ENCODE measurements around the gene CFB.
"Not testable (repeated sequence)": the region's sequence is repeated elsewhere in the genome, so short reads cannot be mapped to it uniquely, and the experiment has no call there.

CFB gene

DNA sequence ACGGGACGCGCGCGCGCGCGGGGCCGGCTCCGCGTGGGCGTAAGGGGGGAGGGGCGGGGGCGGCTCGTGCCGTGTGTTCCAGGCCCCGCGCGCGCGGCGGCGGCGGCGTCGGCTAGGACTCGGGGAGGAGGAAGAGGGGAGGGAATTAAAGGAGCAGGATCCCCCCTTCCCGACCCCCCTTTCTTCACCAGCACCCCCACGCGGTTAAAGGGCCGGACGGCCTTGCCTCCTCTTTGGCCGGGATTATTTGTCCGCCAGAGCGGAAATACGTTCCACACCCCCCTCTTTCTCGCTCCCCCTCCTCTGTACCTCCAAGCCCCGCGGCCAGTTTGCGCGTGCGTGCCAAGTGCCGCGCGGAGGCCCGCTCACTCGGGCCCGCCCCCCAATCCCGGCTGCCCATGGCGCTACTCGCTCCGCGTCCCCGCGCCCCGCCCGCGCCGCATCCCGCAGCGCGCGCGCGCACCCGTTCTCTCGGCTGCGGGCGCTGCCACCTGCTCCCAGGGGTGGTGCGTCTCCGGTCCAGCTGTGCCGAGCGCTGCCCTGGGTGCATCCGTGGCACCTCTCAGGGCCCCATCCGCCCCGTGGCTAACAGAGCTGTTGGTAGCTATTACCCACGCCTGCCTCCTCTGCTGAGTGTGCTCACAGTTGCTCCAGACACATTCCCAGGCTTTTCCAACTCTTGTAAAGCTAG lies 43.8 kb upstream of the CFB start, which contains the start of gene ZBTB12:
Gene ZBTB12, minus strand, starts transcription at position 134 of the 691 bp plus-strand sequence. CDS start 781 bp downstream, outside the sequence.
- peaks cover 19% of the 10 kb centered on the region for H3K4me1 ChIP-seq (ENCODE audit: control insufficient read depth, insufficient read depth, low read length)
- H3K36me3 ChIP-seq (ENCODE audit: insufficient read depth, low read length), result no peaks in the 10 kb centered on the region
- H3K27me3 ChIP-seq (ENCODE audit: control insufficient read depth, insufficient read depth, low read length), result peaks cover 5% of the 10 kb centered on the region
- H3K4me2 ChIP-seq (ENCODE audit: low read length), result peak within 1 kb of the TSS; percentile 90
- peak within 1 kb of the TSS; percentile 77 for H3K4me3 ChIP-seq (ENCODE audit: low read length)
- no peaks in the 10 kb centered on the region for H3K9me3 ChIP-seq (replicated peaks; ENCODE audit: low read length)
- H3K9ac ChIP-seq (ENCODE audit: low read depth, low read length), result peak within 1 kb of the TSS; percentile 74

DNA sequence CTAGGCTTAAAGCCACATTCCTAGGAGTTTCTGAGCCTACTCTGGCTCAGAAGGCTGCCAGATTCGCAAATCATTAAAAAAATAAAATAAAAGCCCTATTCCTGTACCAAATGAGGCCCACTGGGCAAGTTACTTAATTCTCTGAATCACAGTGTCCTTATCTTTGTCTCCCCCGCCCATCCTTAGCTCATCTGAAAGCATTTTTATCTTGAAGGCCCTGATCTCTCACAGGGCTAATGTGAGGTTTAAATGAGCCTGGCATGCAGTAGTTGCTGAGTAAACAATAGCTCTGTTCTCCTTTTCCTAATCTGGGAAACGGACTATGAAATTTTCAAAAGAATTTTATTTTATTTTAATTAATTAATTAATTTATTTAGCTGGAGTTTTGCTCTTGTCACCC lies 41.9 kb upstream of the CFB start:
- no peak overlapping the region for H3K4me2 ChIP-seq (ENCODE audit: low read length)
- no peak overlapping the region for H3K4me3 ChIP-seq (ENCODE audit: low read length)
- no peak overlapping the region for H3K9ac ChIP-seq (ENCODE audit: low read depth, low read length)
- peaks cover 5% of the 10 kb centered on the region for H3K27me3 ChIP-seq (ENCODE audit: control insufficient read depth, insufficient read depth, low read length)
- H3K9me3 ChIP-seq (replicated peaks; ENCODE audit: low read length), result no peaks in the 10 kb centered on the region
- peaks cover 25% of the 10 kb centered on the region for H3K4me1 ChIP-seq (ENCODE audit: control insufficient read depth, insufficient read depth, low read length)
- H3K36me3 ChIP-seq (ENCODE audit: insufficient read depth, low read length), result no peaks in the 10 kb centered on the region

DNA sequence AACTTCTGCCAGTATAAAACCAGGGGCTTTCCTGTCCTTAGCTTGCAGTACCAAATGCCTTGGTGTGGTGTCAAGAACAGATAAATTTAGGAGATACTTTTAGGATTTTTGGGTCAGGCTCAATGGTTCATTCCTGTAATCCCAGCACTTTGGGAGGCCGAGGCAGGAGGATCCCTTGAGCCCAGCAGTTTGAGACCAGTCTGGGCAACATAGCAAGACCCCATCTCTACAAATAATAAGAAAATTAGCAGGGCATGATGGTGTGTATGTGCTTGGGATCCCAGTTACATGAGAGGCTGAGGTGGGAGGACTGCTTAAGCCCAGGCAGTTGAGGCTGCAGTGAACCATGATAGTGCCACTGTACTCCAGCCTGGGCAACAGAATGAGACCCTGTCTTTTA lies 40.9 kb upstream of the CFB start:
- H3K4me1 ChIP-seq (ENCODE audit: control insufficient read depth, insufficient read depth, low read length), result peaks cover 35% of the 10 kb centered on the region
- no peak overlapping the region for H3K9ac ChIP-seq (ENCODE audit: low read depth, low read length)
- H3K4me2 ChIP-seq (ENCODE audit: low read length), result no peak overlapping the region
- peaks cover 5% of the 10 kb centered on the region for H3K27me3 ChIP-seq (ENCODE audit: control insufficient read depth, insufficient read depth, low read length)
- H3K9me3 ChIP-seq (replicated peaks; ENCODE audit: low read length), result no peaks in the 10 kb centered on the region
- H3K4me3 ChIP-seq (ENCODE audit: low read length), result no peak overlapping the region
- no peaks in the 10 kb centered on the region for H3K36me3 ChIP-seq (ENCODE audit: insufficient read depth, low read length)

DNA sequence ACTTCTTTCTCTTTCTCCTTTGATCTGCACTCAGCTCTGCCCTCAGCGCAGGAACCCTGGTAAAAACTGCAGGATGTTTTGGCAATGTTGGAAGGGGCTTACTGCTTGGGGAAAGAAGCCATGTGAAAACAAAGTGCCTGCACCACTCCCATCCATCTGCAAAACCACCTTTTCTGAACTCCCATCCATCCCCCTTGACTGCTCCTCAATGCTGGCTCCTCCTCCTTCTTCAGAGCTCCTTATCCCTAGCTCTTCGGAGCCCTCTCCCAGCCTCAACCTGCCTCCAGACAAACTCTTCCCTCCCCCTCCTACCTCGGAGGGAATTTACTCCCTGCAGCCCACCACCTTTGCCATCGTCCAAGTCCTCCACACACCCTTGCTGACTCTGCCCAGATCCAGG lies 39.8 kb upstream of the CFB start:
- no peak overlapping the region for H3K4me2 ChIP-seq (ENCODE audit: low read length)
- H3K9ac ChIP-seq (ENCODE audit: low read depth, low read length), result no peak overlapping the region
- no peaks in the 10 kb centered on the region for H3K9me3 ChIP-seq (replicated peaks; ENCODE audit: low read length)
- H3K4me1 ChIP-seq (ENCODE audit: control insufficient read depth, insufficient read depth, low read length), result peaks cover 38% of the 10 kb centered on the region
- H3K4me3 ChIP-seq (ENCODE audit: low read length), result no peak overlapping the region
- H3K27me3 ChIP-seq (ENCODE audit: control insufficient read depth, insufficient read depth, low read length), result peaks cover 5% of the 10 kb centered on the region
- H3K36me3 ChIP-seq (ENCODE audit: insufficient read depth, low read length), result no peaks in the 10 kb centered on the region

DNA sequence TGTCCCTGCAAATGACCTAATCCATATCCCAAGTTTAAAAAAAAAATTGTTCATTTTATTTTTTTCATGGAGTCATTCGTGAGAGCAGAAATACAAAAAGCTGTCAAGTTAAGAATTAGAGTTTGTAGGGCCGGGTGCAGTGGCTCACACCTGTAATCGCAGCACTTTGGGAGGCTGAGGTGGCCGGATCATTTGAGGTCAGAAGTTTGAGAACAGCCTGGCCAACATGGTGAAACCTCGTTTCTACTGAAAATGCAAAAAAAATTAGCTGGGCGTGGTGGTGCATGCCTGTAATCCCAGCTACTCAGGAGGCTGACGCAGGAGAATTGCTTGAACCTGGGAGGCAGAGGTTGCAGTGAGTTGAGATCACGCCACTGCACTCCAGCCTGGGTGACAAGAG lies 39.2 kb upstream of the CFB start:
- not testable (repeated sequence) for H3K36me3 ChIP-seq (ENCODE audit: insufficient read depth, low read length); H3K9ac ChIP-seq (ENCODE audit: low read depth, low read length); H3K27me3 ChIP-seq (ENCODE audit: control insufficient read depth, insufficient read depth, low read length); H3K4me3 ChIP-seq (ENCODE audit: low read length); H3K4me2 ChIP-seq (ENCODE audit: low read length); H3K9me3 ChIP-seq (replicated peaks; ENCODE audit: low read length)
- peaks cover 38% of the 10 kb centered on the region for H3K4me1 ChIP-seq (ENCODE audit: control insufficient read depth, insufficient read depth, low read length)

DNA sequence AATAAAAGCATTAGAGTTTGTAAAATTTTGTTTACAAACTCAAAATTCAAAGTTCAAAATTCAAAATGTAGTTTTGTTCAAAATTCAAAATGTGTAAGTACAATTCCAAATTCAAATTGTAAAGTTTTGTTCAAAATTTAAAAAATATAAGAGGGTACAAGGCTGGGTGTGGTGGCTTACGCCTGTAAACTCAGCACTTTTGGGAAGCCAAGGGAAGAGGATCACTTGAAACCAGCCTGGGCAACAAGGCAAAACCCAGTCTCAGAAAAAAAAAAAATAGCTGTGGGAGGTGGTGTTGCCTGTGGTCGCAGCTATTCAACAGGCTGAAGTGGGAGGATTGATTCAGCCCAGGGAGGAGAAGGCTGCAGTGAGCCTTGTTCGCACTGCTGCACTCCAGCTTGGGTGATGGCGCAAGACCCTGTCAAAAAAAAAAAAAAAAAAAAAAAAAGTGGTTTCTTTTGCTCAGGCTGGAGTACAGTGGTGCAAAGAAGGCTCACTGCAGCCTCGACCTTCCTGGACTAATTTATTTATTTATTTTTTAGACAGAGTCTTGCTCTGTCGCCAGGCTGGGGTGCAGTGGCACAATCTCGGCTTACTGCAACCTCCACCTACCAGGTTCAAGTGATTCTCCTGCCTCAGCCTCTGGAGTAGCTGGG lies 38.6 kb upstream of the CFB start:
- peaks cover 42% of the 10 kb centered on the region for H3K4me1 ChIP-seq (ENCODE audit: control insufficient read depth, insufficient read depth, low read length)
- H3K9me3 ChIP-seq (replicated peaks; ENCODE audit: low read length), result no peaks in the 10 kb centered on the region
- peaks cover 5% of the 10 kb centered on the region for H3K27me3 ChIP-seq (ENCODE audit: control insufficient read depth, insufficient read depth, low read length)
- no peak overlapping the region for H3K4me3 ChIP-seq (ENCODE audit: low read length)
- no peak overlapping the region for H3K9ac ChIP-seq (ENCODE audit: low read depth, low read length)
- no peaks in the 10 kb centered on the region for H3K36me3 ChIP-seq (ENCODE audit: insufficient read depth, low read length)
- H3K4me2 ChIP-seq (ENCODE audit: low read length), result no peak overlapping the region

DNA sequence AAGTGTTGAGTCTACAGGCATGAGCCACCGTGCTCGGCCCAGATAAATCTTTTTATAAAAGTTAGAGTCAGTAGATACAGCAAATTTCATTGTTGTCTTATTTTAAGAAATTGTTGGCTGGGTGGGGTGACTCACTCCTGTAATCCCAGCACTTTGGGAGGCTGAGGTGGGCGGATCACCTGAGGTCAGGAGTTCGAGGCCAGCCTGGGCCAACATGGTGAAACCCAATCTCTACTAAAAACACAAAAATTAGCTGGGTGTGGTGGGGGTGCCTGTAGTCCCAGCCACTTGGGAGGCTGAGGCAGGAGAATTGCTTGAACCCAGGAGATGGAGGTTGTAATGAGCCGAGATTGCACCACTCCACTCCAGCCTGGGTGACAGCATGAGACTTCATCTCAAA lies 37.6 kb upstream of the CFB start:
- not testable (repeated sequence) for H3K9me3 ChIP-seq (replicated peaks; ENCODE audit: low read length); H3K36me3 ChIP-seq (ENCODE audit: insufficient read depth, low read length); H3K27me3 ChIP-seq (ENCODE audit: control insufficient read depth, insufficient read depth, low read length); H3K4me2 ChIP-seq (ENCODE audit: low read length); H3K4me3 ChIP-seq (ENCODE audit: low read length); H3K9ac ChIP-seq (ENCODE audit: low read depth, low read length)
- H3K4me1 ChIP-seq (ENCODE audit: control insufficient read depth, insufficient read depth, low read length), result peaks cover 35% of the 10 kb centered on the region

DNA sequence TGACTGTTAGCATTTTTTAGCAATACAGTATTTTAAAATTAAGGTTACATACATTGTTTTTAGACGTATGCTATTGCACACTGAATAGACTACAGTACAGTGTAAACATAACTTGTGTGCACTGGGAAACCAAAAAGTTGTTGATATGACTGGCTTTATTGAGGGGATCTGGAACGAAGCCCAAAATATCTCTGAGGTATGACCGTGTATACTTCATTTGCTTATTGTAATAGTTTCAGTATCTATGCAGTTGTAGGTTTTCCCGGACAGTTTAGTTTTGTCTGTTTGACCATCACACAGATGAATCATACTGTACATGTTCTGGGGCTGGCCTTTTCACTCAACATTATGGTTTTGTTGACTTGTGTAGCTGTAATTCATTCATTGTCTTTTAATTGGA lies 37.1 kb upstream of the CFB start:
- H3K9ac ChIP-seq (ENCODE audit: low read depth, low read length), result no peak overlapping the region
- no peak overlapping the region for H3K4me2 ChIP-seq (ENCODE audit: low read length)
- H3K4me1 ChIP-seq (ENCODE audit: control insufficient read depth, insufficient read depth, low read length), result peaks cover 35% of the 10 kb centered on the region
- H3K9me3 ChIP-seq (replicated peaks; ENCODE audit: low read length), result no peaks in the 10 kb centered on the region
- peaks cover 5% of the 10 kb centered on the region for H3K27me3 ChIP-seq (ENCODE audit: control insufficient read depth, insufficient read depth, low read length)
- H3K36me3 ChIP-seq (ENCODE audit: insufficient read depth, low read length), result no peaks in the 10 kb centered on the region
- no peak overlapping the region for H3K4me3 ChIP-seq (ENCODE audit: low read length)

DNA sequence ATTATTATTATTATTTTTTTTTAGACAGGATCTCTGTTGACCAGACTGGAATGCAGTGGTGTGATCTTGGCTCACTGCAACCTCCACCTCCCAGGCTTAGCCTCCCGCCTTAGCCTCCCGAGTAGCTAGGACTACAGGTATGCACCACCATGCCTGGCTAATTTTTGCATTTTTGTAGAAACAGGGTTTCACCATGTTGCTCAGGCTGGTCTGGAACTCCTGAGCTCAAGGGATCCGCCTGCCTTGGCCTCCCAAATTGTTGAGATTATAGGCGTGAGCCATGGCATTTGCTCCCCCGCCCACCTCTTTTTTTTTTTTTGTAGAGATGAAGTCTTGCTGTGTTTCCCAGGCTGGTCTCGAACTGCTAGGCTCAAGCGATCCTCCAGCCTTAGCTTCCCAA lies 36.6 kb upstream of the CFB start:
- H3K9ac ChIP-seq (ENCODE audit: low read depth, low read length); H3K9me3 ChIP-seq (replicated peaks; ENCODE audit: low read length); H3K4me3 ChIP-seq (ENCODE audit: low read length); H3K27me3 ChIP-seq (ENCODE audit: control insufficient read depth, insufficient read depth, low read length); H3K36me3 ChIP-seq (ENCODE audit: insufficient read depth, low read length); H3K4me2 ChIP-seq (ENCODE audit: low read length): not testable (repeated sequence)
- peaks cover 35% of the 10 kb centered on the region for H3K4me1 ChIP-seq (ENCODE audit: control insufficient read depth, insufficient read depth, low read length)

DNA sequence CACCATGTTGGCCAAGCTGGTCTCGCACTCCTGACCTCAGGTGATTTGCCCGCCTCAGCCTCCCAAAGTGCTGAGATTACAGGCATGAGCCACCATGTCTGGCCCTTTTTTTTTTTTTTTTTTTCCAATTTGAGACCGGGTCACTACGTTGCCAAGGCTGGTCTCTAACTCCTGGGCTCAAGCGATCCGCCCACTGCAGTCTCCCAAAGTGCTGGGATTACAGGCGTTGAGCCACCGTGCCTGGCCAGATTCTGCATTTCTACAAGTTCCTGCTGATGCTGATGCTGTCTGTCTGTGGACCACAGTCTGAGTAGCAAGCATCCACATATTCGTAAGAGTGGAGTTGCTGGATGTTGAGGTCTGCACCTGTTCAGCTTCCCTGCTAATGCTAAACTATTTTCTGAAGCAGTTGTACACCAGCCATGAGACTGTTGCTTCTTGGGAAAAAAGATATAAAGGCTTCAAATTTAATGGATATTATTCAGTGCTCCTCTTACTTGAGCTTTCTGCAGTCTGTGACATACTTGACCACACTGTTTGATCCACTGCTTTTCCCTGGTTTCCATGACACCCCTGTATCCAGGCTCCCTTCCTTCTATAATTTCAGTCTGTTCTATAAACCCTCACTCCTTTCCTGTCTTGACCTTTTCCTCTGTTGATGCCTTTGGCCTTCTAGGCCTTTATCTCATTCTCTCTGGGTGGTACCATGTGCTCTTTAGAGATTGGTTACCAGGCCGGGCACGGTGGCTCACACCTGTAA lies 33.9 kb upstream of the CFB start:
- Histone ChIP-seq H3K4me2 (ENCODE audit: low read length) (no peak overlapping the region), H3K9ac (ENCODE audit: low read depth, low read length) (no peak overlapping the region), H3K27me3 (ENCODE audit: control insufficient read depth, insufficient read depth, low read length) (no peaks in the 10 kb centered on the region), H3K4me1 (ENCODE audit: control insufficient read depth, insufficient read depth, low read length) (peaks cover 35% of the 10 kb centered on the region), H3K4me3 (ENCODE audit: low read length) (no peak overlapping the region), H3K36me3 (ENCODE audit: insufficient read depth, low read length) (no peaks in the 10 kb centered on the region), H3K9me3 (replicated peaks; ENCODE audit: low read length) (no peaks in the 10 kb centered on the region)

DNA sequence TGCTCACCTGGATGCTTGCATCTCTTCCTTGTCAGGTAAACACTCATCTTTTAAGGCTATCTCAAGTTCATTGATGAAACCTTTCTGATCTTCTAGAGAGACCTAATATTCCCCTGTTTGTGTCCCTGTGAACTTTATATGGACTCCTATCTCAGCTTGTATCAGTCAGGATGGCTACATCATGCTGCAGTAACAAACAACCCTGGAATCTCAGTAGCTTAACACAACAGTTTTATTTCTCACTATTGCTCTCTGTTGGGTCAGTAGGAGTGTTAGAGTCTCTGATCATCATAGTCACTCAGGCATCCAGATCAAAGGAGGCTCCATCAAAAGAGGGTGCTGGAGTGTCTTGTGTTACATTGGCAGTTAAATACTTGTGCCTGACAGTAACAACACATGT lies 30.5 kb upstream of the CFB start:
- Histone ChIP-seq H3K9ac (ENCODE audit: low read depth, low read length) (no peak overlapping the region), H3K27me3 (ENCODE audit: control insufficient read depth, insufficient read depth, low read length) (no peaks in the 10 kb centered on the region), H3K4me2 (ENCODE audit: low read length) (no peak overlapping the region), H3K4me3 (ENCODE audit: low read length) (no peak overlapping the region), H3K9me3 (replicated peaks; ENCODE audit: low read length) (no peaks in the 10 kb centered on the region), H3K4me1 (ENCODE audit: control insufficient read depth, insufficient read depth, low read length) (peaks cover 9% of the 10 kb centered on the region), H3K36me3 (ENCODE audit: insufficient read depth, low read length) (no peaks in the 10 kb centered on the region)

Data from skeletal muscle satellite cell (primary cell).